ENCODE measurements around the gene OPTC.

Gene OPTC

DNA sequence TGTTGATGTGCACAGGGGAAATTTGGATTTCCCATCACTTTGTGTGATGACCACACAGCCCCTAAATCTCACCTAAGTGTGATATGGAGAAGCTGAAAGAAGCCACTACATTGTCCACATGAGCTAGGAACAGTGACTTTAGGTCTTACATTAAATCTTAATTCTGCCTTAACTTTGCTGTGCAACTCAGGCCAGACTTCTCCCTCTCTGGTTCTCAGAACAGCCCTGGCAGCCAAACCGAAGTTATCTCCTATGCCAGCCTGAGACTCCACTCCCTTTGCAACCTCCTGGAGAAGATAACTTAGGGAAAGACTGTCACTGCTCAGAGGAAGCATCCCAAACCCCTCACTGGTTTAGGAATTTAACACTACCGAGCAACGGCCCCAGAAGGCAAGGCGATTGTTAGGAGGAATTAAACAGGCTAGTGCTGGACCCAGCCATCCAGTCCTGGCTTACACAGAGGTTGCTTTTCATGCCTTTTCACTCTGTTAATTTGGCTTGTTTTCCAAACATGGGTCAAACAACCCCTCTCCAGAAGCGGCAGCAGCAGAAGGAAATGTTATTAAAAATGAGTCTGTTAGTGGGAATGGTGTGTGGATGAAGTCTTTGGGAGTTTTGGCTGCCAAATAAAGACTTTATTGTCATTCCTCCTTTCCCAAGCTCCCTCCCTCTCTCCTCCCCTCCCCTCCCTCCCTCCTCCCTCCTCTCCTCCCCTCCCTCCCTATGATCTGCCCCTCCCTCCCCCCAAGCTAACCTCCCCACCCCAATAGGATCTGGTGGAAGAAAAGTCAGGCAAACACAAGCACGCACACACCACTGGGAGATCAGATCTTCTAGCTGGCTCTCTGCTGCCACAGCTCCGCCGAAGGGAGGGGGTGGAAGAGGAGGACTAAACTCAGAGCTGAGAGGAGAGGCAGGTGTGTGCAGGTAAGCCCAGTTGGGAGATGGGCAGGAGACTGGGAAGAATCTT, 18.7 kb upstream of the OPTC start, which contains the start of gene PRELP:
Gene PRELP, plus strand, starts transcription at position 795 of the 970 bp plus-strand sequence. CDS start 7,379 bp downstream, outside the sequence.
- Histone ChIP-seq H3K4me2 (no peak within 1 kb of the TSS), H3K79me2 (ENCODE audit: insufficient read depth, low read depth) (no peaks in the 10 kb centered on the region), H3K4me1 (ENCODE audit: low read depth, poor library complexity, severe bottlenecking) (peaks cover 11% of the 10 kb centered on the region), H3K36me3 (ENCODE audit: insufficient read depth) (no peaks in the 10 kb centered on the region), H3K27ac (no peak within 1 kb of the TSS), H4K20me1 (ENCODE audit: insufficient read depth) (no peaks in the 10 kb centered on the region), H3K27me3 (ENCODE audit: insufficient read depth, low read depth) (no peaks in the 10 kb centered on the region), H3K4me3 (IDR thresholded peaks at IDR 0.05; ENCODE audit: insufficient read depth, low read depth, low read length) (no peak within 1 kb of the TSS), H2AFZ (ENCODE audit: low read depth) (no peak within 1 kb of the TSS), H3K9ac (no peak within 1 kb of the TSS)
- TF ChIP-seq, protein P1, sequence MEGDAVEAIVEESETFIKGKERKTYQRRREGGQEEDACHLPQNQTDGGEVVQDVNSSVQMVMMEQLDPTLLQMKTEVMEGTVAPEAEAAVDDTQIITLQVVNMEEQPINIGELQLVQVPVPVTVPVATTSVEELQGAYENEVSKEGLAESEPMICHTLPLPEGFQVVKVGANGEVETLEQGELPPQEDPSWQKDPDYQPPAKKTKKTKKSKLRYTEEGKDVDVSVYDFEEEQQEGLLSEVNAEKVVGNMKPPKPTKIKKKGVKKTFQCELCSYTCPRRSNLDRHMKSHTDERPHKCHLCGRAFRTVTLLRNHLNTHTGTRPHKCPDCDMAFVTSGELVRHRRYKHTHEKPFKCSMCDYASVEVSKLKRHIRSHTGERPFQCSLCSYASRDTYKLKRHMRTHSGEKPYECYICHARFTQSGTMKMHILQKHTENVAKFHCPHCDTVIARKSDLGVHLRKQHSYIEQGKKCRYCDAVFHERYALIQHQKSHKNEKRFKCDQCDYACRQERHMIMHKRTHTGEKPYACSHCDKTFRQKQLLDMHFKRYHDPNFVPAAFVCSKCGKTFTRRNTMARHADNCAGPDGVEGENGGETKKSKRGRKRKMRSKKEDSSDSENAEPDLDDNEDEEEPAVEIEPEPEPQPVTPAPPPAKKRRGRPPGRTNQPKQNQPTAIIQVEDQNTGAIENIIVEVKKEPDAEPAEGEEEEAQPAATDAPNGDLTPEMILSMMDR (conservative IDR thresholded peaks at IDR 0.05; ENCODE audit: low read depth, low read length): no peak

DNA sequence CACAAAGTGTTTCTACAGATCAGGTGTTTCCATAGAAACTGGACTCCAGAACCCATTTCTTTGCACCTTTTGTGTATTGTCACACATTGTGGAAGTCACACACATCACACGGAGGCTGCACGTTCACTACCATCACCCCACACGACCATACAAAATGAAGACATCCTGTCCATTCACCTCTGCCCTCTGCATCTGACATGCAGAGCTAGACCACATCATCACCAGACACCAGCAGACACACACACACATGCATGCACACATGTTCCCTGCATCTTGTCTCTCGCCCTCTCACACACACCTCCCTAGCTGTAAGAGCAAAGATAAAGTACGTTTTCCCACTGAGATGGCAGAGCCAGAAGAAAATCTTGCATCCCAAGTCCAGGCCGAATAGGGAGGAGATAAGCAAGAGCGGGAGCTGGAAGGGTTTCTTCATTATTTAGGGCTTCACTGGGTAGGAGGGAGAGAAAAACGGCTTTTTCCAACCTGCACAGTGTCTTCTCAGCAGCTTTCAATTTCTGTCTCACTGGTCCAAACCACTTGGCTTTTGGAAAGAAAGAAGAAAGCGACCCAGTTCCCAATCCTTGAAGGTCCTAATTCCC, 17.6 kb upstream of the OPTC start:
- no peaks in the 10 kb centered on the region for H3K36me3 ChIP-seq (ENCODE audit: insufficient read depth)
- TF ChIP-seq, protein P1 (conservative IDR thresholded peaks at IDR 0.05; ENCODE audit: low read depth, low read length): no peak
- peaks cover 11% of the 10 kb centered on the region for H3K4me1 ChIP-seq (ENCODE audit: low read depth, poor library complexity, severe bottlenecking)
- H3K79me2 ChIP-seq (ENCODE audit: insufficient read depth, low read depth): no peaks in the 10 kb centered on the region
- no peaks in the 10 kb centered on the region for H4K20me1 ChIP-seq (ENCODE audit: insufficient read depth)
- H3K4me3 ChIP-seq (IDR thresholded peaks at IDR 0.05; ENCODE audit: insufficient read depth, low read depth, low read length): no peak overlapping the region
- no peaks in the 10 kb centered on the region for H3K27me3 ChIP-seq (ENCODE audit: insufficient read depth, low read depth)
- H3K4me2 ChIP-seq: no peak overlapping the region
- H2AFZ ChIP-seq (ENCODE audit: low read depth): no peak overlapping the region
- no peak overlapping the region for H3K27ac ChIP-seq
- H3K9ac ChIP-seq: no peak overlapping the region

DNA sequence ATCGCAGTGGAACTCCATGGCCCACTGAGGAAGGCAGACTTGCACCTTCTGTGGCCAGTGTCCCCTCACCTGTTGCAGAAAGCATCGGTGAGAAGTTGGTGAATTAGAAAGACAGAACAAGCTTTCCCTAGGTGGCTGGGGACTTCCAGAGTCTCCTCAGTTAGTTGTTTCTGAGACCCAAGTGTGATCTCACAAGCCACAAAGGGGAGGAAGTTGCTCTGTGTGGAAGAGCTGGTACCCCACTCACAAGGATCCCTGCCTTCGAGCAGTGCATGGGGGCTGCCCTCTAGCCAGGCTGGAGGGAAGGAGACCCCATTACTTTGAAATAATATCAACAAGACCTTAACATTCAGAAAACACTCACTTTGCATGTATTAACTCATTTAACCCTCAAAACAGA, 16.2 kb upstream of the OPTC start:
- Histone ChIP-seq H2AFZ (ENCODE audit: low read depth) (peak overlapping the region; percentile 25; the same call in 1 of the 2 replicates), H3K9ac (no peak overlapping the region), H3K79me2 (ENCODE audit: insufficient read depth, low read depth) (no peaks in the 10 kb centered on the region), H3K36me3 (ENCODE audit: insufficient read depth) (no peaks in the 10 kb centered on the region), H4K20me1 (ENCODE audit: insufficient read depth) (no peaks in the 10 kb centered on the region), H3K27ac (no peak overlapping the region), H3K4me3 (IDR thresholded peaks at IDR 0.05; ENCODE audit: insufficient read depth, low read depth, low read length) (no peak overlapping the region), H3K27me3 (ENCODE audit: insufficient read depth, low read depth) (no peaks in the 10 kb centered on the region), H3K4me1 (ENCODE audit: low read depth, poor library complexity, severe bottlenecking) (peaks cover 11% of the 10 kb centered on the region), H3K4me2 (no peak overlapping the region)
- TF ChIP-seq, protein P1 (conservative IDR thresholded peaks at IDR 0.05; ENCODE audit: low read depth, low read length): no peak

DNA sequence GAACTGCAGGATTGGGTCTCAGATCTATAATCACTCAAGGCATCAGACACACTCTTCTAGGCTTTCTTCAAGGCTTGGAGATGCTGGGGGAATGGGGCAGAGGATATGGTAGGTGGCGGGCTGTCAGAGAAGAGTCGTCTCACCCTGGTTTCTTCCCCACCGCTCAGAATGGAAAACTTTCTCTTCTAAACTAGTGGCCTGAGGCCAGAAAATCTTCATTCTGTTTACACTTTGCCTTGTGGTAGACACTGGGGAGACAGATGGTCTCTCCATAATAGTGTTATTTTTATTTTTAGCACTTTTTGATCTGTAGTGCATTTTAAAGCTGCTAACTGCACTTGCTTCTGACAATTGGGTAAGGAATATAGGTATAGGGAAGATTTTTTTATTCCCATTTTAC, 15.7 kb upstream of the OPTC start:
- no peak overlapping the region for H3K4me3 ChIP-seq (IDR thresholded peaks at IDR 0.05; ENCODE audit: insufficient read depth, low read depth, low read length)
- no peaks in the 10 kb centered on the region for H3K79me2 ChIP-seq (ENCODE audit: insufficient read depth, low read depth)
- TF ChIP-seq, protein P1 (conservative IDR thresholded peaks at IDR 0.05; ENCODE audit: low read depth, low read length): no peak
- no peak overlapping the region for H3K27ac ChIP-seq
- no peak overlapping the region for H2AFZ ChIP-seq (ENCODE audit: low read depth)
- H3K9ac ChIP-seq: no peak overlapping the region
- H3K36me3 ChIP-seq (ENCODE audit: insufficient read depth): no peaks in the 10 kb centered on the region
- H3K4me2 ChIP-seq: no peak overlapping the region
- no peaks in the 10 kb centered on the region for H3K27me3 ChIP-seq (ENCODE audit: insufficient read depth, low read depth)
- H4K20me1 ChIP-seq (ENCODE audit: insufficient read depth): no peaks in the 10 kb centered on the region
- peaks cover 11% of the 10 kb centered on the region for H3K4me1 ChIP-seq (ENCODE audit: low read depth, poor library complexity, severe bottlenecking)

Measured in KMS-11 (cell line).